ENCODE data around the gene AHSA1.

- peak; percentile 49; the same call in 1 of the 2 replicates for TF ChIP-seq CTCF (conservative IDR thresholded peaks at IDR 0.05)
- TF ChIP-seq EZH2 (IDR thresholded peaks at IDR 0.05; ENCODE audit: low read depth): no peak
These were observed 48.8 kb upstream of the AHSA1 start for GRCh38 chr14:77409131-77409533.
